ENCODE measurements around the gene FAXDC2. TPM values are rescaled to one million over a fixed set of nuclear protein-coding genes. Genes with fewer than 3 reads are reported as not detected.
A peak's percentile ranks its signal among the peaks of the same experiment; 100 is the strongest.

The FAXDC2 gene
- total and polyA plus RNA-seq, 2 of the 13 experiments (the other 11 are each of a cell fraction or from before 2014, with no cell fraction given): 4.7 to 58.8 TPM

DNA sequence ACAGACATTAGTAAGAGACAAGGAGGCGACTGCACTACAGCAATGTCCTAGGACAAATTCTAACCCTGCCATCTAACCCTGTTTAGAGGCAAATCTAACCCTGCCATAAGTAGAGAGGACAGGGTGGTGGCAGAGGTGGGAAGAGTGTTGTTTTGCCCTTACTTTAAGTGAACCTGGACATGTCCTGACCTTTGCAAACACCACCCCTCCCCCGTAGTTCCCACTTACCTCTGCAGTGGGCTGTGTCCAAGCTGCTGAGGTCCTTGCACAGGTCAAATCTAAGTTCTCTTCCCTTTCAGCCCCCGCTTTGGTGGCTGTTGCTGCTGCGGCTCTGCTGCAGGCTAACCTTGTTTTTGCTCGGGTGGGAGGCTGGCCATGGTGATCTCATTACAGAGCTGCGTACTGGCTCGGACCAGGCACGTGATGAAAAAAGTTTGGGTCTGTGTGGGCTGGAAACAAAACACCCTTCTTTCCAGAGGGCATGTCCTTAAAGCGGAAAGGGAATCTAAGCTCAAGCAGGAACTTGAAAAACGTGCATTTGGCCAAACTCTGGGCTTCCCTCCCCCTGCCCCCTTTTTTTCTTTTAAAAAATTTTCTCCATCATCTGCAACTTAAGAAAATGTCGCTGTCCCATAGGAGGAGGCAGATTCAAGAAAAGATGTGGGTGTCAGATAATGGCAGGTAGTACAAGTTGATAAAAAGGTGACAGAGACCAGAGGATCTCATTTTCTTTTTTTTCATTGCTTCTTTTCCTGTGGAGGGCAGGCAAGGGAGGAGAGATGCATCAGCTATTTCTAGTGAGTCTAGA, at the start of gene FAXDC2 (continued):
- TF ChIP-seq, protein P1, sequence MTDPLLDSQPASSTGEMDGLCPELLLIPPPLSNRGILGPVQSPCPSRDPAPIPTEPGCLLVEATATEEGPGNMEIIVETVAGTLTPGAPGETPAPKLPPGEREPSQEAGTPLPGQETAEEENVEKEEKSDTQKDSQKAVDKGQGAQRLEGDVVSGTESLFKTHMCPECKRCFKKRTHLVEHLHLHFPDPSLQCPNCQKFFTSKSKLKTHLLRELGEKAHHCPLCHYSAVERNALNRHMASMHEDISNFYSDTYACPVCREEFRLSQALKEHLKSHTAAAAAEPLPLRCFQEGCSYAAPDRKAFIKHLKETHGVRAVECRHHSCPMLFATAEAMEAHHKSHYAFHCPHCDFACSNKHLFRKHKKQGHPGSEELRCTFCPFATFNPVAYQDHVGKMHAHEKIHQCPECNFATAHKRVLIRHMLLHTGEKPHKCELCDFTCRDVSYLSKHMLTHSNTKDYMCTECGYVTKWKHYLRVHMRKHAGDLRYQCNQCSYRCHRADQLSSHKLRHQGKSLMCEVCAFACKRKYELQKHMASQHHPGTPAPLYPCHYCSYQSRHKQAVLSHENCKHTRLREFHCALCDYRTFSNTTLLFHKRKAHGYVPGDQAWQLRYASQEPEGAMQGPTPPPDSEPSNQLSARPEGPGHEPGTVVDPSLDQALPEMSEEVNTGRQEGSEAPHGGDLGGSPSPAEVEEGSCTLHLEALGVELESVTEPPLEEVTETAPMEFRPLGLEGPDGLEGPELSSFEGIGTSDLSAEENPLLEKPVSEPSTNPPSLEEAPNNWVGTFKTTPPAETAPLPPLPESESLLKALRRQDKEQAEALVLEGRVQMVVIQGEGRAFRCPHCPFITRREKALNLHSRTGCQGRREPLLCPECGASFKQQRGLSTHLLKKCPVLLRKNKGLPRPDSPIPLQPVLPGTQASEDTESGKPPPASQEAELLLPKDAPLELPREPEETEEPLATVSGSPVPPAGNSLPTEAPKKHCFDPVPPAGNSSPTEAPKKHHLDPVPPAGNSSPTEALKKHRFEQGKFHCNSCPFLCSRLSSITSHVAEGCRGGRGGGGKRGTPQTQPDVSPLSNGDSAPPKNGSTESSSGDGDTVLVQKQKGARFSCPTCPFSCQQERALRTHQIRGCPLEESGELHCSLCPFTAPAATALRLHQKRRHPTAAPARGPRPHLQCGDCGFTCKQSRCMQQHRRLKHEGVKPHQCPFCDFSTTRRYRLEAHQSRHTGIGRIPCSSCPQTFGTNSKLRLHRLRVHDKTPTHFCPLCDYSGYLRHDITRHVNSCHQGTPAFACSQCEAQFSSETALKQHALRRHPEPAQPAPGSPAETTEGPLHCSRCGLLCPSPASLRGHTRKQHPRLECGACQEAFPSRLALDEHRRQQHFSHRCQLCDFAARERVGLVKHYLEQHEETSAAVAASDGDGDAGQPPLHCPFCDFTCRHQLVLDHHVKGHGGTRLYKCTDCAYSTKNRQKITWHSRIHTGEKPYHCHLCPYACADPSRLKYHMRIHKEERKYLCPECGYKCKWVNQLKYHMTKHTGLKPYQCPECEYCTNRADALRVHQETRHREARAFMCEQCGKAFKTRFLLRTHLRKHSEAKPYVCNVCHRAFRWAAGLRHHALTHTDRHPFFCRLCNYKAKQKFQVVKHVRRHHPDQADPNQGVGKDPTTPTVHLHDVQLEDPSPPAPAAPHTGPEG (CRISPR knock-in tag; IDR thresholded peaks at IDR 0.05): no peak
- TF ChIP-seq DPF2 (CRISPR knock-in tag; IDR thresholded peaks at IDR 0.05; ENCODE audit: borderline replicate concordance, low read depth) (no peak), ZNF709 (CRISPR knock-in tag; IDR thresholded peaks at IDR 0.05) (no peak), HNRNPUL1 (IDR thresholded peaks at IDR 0.05; ENCODE audit: low read depth, low read length) (no peak), ELF1 (CRISPR knock-in tag; IDR thresholded peaks at IDR 0.05) (no peak), SIX1 (CRISPR knock-in tag; IDR thresholded peaks at IDR 0.05; ENCODE audit: borderline replicate concordance) (0 out of 2 replicates have a peak, but pooled peaks have one; percentile 40), ZNF703 (CRISPR knock-in tag; IDR thresholded peaks at IDR 0.05; ENCODE audit: borderline replicate concordance) (no peak), PRPF4 (IDR thresholded peaks at IDR 0.05; ENCODE audit: low read depth, low read length, poor library complexity, severe bottlenecking) (no peak), NCOA5 (CRISPR knock-in tag; IDR thresholded peaks at IDR 0.05) (no peak), KLF9 (CRISPR knock-in tag; IDR thresholded peaks at IDR 0.05; ENCODE audit: low read depth) (no peak), TBP (CRISPR knock-in tag; IDR thresholded peaks at IDR 0.05) (no peak), SOX6 (IDR thresholded peaks at IDR 0.05) (no peak), SOX6 (CRISPR knock-in tag; IDR thresholded peaks at IDR 0.05) (peak; percentile 72), POLR2A (IDR thresholded peaks at IDR 0.05; ENCODE audit: insufficient read depth in 1 of 2, low read depth in 2 of 2, low read length in 2 of 2) (peak in 1 of 2 experiments; percentile 61; a peak in 1 of 4 replicates)
- TF ChIP-seq, protein P2, sequence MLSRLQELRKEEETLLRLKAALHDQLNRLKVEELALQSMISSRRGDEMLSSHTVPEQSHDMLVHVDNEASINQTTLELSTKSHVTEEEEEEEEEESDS (CRISPR knock-in tag; IDR thresholded peaks at IDR 0.05; ENCODE audit: borderline replicate concordance): no peak
- TF ChIP-seq, protein P3, sequence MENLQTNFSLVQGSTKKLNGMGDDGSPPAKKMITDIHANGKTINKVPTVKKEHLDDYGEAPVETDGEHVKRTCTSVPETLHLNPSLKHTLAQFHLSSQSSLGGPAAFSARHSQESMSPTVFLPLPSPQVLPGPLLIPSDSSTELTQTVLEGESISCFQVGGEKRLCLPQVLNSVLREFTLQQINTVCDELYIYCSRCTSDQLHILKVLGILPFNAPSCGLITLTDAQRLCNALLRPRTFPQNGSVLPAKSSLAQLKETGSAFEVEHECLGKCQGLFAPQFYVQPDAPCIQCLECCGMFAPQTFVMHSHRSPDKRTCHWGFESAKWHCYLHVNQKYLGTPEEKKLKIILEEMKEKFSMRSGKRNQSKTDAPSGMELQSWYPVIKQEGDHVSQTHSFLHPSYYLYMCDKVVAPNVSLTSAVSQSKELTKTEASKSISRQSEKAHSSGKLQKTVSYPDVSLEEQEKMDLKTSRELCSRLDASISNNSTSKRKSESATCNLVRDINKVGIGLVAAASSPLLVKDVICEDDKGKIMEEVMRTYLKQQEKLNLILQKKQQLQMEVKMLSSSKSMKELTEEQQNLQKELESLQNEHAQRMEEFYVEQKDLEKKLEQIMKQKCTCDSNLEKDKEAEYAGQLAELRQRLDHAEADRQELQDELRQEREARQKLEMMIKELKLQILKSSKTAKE (CRISPR knock-in tag; IDR thresholded peaks at IDR 0.05; ENCODE audit: borderline replicate concordance): no peak
- TF ChIP-seq, protein P4, sequence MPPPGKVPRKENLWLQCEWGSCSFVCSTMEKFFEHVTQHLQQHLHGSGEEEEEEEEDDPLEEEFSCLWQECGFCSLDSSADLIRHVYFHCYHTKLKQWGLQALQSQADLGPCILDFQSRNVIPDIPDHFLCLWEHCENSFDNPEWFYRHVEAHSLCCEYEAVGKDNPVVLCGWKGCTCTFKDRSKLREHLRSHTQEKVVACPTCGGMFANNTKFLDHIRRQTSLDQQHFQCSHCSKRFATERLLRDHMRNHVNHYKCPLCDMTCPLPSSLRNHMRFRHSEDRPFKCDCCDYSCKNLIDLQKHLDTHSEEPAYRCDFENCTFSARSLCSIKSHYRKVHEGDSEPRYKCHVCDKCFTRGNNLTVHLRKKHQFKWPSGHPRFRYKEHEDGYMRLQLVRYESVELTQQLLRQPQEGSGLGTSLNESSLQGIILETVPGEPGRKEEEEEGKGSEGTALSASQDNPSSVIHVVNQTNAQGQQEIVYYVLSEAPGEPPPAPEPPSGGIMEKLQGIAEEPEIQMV (CRISPR knock-in tag; IDR thresholded peaks at IDR 0.05; ENCODE audit: low read depth): no peak
- TF ChIP-seq, protein P5, sequence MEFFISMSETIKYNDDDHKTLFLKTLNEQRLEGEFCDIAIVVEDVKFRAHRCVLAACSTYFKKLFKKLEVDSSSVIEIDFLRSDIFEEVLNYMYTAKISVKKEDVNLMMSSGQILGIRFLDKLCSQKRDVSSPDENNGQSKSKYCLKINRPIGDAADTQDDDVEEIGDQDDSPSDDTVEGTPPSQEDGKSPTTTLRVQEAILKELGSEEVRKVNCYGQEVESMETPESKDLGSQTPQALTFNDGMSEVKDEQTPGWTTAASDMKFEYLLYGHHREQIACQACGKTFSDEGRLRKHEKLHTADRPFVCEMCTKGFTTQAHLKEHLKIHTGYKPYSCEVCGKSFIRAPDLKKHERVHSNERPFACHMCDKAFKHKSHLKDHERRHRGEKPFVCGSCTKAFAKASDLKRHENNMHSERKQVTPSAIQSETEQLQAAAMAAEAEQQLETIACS (CRISPR knock-in tag; IDR thresholded peaks at IDR 0.05): no peak

Measured in HepG2 (cell line).